ENCODE measurements around the gene GPR142.

Gene GPR142

DNA sequence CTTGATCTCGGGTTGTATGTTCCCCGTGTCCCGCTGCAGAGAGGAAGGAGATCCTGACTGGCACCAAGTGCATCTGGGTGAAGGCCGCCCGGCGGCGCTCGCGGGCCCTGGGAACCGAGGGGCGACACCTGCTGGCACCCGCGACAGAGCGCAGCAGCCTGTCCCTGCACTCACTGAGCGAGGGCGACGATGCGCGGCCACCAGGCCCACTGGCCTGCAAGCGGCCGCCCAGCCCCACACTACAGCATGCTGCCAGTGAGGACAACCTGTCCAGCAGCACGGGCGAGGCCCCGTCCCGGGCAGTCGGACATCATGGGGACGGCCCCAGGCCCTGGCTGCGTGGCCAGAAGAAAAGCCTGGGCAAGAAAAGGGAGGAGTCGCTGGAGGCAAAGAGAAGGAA is 13.2 kb upstream of the GPR142 start:
- no peaks in the 10 kb centered on the region for H3K36me3 ChIP-seq
- H3K27ac ChIP-seq, result no peak overlapping the region
- H3K27me3 ChIP-seq, result peaks cover 85% of the 10 kb centered on the region
- no peak overlapping the region for H3K4me2 ChIP-seq
- TF ChIP-seq Cebpa-rat (IDR thresholded peaks at IDR 0.05), result no peak
- no peaks in the 10 kb centered on the region for H3K4me1 ChIP-seq
- H3K4me3 ChIP-seq, result no peak overlapping the region
- H3K9me3 ChIP-seq, result no peaks in the 10 kb centered on the region
- peaks cover 11% of the 10 kb centered on the region; the same call in 1 of the 2 replicates for H4K20me1 ChIP-seq
- H3K9ac ChIP-seq, result no peak overlapping the region

DNA sequence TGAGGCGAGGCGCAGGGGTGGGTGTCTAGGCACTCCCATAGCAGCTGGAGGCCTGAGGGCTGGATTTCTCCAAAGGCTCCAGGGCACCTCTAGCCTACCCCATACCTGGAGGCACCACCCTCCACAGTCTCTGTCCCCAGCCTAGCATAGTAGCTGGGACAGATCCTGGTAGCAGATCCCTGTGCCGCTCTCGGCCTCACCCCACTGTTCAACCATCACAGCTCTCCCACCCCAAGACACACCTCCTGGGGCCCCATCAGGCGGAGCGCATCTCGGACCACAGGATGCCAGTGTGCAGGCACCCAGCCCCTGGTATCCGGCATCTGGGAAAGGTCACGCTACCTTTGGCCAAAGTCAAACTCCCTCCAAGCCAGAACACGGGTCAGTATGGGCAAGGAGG is 12.7 kb upstream of the GPR142 start:
- Histone ChIP-seq H4K20me1 (peaks cover 11% of the 10 kb centered on the region; the same call in 1 of the 2 replicates), H3K4me1 (no peaks in the 10 kb centered on the region), H3K9ac (no peak overlapping the region), H3K27me3 (peaks cover 85% of the 10 kb centered on the region), H3K4me3 (no peak overlapping the region), H3K27ac (no peak overlapping the region), H3K9me3 (no peaks in the 10 kb centered on the region), H3K36me3 (no peaks in the 10 kb centered on the region), H3K4me2 (no peak overlapping the region)
- no peak for TF ChIP-seq Cebpa-rat (IDR thresholded peaks at IDR 0.05)

DNA sequence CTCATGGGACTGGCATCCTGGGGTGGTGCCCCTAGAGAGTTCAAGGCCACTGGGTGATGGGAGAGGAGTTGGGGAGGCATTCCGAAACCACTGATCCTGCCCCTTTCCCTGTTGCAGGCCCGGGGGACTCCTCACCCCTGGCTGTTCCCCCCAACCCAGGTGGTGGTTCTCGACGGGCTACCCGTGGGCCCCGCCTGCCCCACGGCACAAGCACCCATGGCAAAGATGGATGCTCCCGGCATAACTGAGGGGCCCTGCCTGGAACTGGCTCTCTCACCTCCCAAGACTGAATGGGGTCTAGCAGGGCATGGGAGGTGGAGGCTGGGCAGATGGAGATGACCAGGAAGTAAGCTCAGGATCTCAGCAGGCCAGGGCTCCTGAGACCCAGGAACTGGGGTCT is 12.2 kb upstream of the GPR142 start:
- H4K20me1 ChIP-seq, result peaks cover 11% of the 10 kb centered on the region; the same call in 1 of the 2 replicates
- no peaks in the 10 kb centered on the region for H3K9me3 ChIP-seq
- no peak overlapping the region for H3K4me3 ChIP-seq
- no peak overlapping the region for H3K4me2 ChIP-seq
- TF ChIP-seq Cebpa-rat (IDR thresholded peaks at IDR 0.05), result no peak
- no peak overlapping the region for H3K27ac ChIP-seq
- peaks cover 84% of the 10 kb centered on the region for H3K27me3 ChIP-seq
- H3K9ac ChIP-seq, result no peak overlapping the region
- no peaks in the 10 kb centered on the region for H3K36me3 ChIP-seq
- no peaks in the 10 kb centered on the region for H3K4me1 ChIP-seq

DNA sequence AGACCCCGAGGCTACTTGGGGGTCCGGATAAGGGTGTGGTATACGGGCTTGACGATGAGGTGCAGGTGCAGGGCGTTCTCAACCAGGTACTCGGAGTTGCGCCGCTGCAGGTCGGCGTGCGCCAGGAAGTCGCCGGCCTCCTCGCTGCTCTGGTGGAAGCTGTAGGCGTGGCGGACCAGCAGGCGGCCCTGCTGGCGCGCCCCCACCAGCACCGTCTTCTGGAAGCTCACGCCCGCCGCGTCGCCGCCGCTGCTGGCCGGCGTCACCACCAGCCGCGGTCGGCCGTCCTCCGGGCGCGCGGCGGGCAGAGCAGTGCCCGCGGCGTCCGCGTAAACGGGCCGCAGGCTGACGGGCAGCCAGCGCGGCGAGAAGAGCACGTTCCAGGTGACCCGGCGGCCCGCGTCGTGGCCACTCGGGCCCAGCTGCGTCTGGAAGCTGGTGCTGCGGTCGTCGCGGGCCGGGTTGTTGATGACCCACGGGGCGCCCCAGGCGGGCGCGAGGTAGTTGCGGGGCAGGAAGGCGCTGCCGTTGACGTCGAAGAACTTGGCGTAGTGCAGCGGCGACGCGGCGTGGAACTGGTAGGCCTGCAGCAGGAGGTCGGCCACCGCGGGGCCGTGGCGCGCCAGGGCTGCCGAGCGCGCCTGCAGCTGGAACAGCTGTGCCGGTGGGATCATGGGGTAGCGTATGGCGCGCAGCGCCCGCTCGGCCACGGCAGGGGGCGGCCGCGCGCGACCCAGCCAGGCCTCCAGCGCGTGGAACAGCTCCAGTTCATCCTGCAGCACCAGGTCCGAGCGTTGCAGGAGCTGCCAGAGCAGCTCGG is 10.4 kb upstream of the GPR142 start:
- Histone ChIP-seq H3K4me2 (no peak overlapping the region), H3K4me1 (peaks cover 5% of the 10 kb centered on the region), H3K27me3 (peaks cover 66% of the 10 kb centered on the region), H3K27ac (no peak overlapping the region), H3K9ac (no peak overlapping the region), H3K9me3 (no peaks in the 10 kb centered on the region), H4K20me1 (peaks cover 5% of the 10 kb centered on the region; the same call in 1 of the 2 replicates), H3K4me3 (no peak overlapping the region), H3K36me3 (no peaks in the 10 kb centered on the region)
- no peak for TF ChIP-seq Cebpa-rat (IDR thresholded peaks at IDR 0.05)

DNA sequence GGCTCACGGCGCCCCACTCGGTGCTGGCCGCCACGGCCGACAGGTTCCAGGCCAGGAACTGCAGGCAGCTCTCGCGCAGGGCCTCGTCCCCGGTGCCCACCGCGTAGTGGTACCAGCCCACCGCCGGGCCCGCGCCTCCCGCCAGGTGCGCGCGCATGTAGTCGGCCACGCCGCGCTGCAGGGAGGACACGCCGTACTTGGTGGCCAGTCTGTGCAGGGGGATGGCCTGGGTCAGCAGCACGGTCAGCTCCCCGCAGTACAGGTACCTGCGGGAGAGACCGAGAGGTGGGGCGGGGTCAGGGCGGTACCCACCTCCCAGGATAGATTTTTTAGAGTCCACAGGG is 9.9 kb upstream of the GPR142 start:
- Histone ChIP-seq H4K20me1 (no peaks in the 10 kb centered on the region; the same call in 1 of the 2 replicates), H3K9ac (no peak overlapping the region), H3K27ac (no peak overlapping the region), H3K4me1 (peaks cover 10% of the 10 kb centered on the region), H3K4me2 (no peak overlapping the region), H3K4me3 (no peak overlapping the region), H3K27me3 (peaks cover 60% of the 10 kb centered on the region), H3K9me3 (no peaks in the 10 kb centered on the region), H3K36me3 (no peaks in the 10 kb centered on the region)
- TF ChIP-seq Cebpa-rat (IDR thresholded peaks at IDR 0.05), result no peak

DNA sequence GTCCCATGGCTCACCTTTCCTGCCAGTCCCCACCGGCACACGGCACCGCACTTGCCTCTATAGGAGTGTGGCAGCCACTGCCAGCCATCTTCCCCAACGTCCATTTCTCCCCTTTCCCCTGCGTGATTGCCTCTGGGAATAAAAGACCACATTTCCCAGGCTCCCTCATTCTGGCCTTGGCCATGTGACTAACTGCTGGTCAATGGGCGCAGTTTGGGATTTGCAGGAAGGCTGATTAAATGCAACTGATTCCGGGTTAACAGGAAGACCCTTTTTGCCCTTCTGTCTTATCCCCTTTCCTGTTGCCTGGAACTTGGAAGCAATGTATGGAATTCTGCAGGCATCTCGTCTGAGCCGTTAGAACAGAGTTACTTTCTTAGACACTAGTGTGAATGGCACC is 8.6 kb upstream of the GPR142 start:
- H3K27me3 ChIP-seq, result peaks cover 48% of the 10 kb centered on the region
- H3K4me1 ChIP-seq, result peaks cover 20% of the 10 kb centered on the region
- no peak overlapping the region for H3K9ac ChIP-seq
- no peaks in the 10 kb centered on the region; the same call in 1 of the 2 replicates for H4K20me1 ChIP-seq
- H3K36me3 ChIP-seq, result no peaks in the 10 kb centered on the region
- H3K9me3 ChIP-seq, result no peaks in the 10 kb centered on the region
- H3K4me3 ChIP-seq, result no peak overlapping the region
- no peak overlapping the region for H3K4me2 ChIP-seq
- no peak for TF ChIP-seq Cebpa-rat (IDR thresholded peaks at IDR 0.05)
- H3K27ac ChIP-seq, result no peak overlapping the region

- H3K4me1 ChIP-seq, result peaks cover 20% of the 10 kb centered on the region
- TF ChIP-seq Cebpa-rat (IDR thresholded peaks at IDR 0.05), result no peak
- no peak overlapping the region for H3K27ac ChIP-seq
- H3K9me3 ChIP-seq, result no peaks in the 10 kb centered on the region
- H4K20me1 ChIP-seq, result no peaks in the 10 kb centered on the region
- peaks cover 36% of the 10 kb centered on the region for H3K27me3 ChIP-seq
- H3K36me3 ChIP-seq, result no peaks in the 10 kb centered on the region
- no peak overlapping the region for H3K4me3 ChIP-seq
- no peak overlapping the region for H3K9ac ChIP-seq
- no peak overlapping the region for H3K4me2 ChIP-seq
Measured at GRCh38 chr17:74359916-74360315, 7.4 kb upstream of the GPR142 start.

- no peak overlapping the region for H3K9ac ChIP-seq
- no peak for TF ChIP-seq Cebpa-rat (IDR thresholded peaks at IDR 0.05)
Measured at GRCh38 chr17:74360899-74361229, 6.4 kb upstream of the GPR142 start.

DNA sequence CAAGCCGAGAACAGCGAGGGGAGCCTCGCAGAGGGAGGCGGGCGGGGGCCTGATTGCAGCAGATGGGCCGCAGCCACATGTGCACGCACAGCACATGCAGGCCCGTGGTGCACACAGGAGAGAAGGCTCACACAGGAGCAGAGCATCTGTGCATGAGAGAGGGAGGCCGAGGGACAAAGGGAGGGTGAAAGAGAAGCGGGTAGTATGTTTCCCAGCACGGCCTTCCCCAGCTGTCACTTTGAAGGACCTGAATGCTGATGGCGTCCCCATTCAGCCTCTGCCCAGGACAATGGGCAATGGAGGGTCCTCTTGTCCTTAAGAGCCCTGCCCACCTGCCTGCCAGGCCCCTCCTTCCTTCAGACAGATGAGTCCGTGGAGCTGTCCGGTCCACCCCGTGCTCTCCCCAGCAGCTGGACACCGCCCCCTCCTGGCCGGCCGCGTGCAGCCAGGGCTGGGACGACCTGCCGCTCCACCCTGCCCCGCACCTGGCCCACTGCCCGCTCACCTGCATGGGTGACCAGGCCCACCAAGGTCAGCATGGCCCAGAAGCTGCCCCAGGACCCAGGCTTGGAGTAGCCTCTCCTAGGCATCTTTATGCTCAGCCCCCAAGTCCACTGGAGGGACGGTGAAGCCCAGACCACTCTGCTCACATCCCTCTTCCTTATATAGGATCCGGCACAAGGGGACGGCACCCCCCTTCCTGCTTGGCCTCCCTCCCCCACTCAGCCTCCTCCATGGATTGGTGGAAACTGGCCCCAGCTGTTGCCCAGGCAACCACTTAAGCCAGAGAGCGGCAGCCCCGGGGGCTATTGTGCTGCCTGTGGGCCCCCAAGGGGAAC is 5.9 kb upstream of the GPR142 start, which contains the start of gene BTBD17:
Gene BTBD17 (minus strand): TSS at position 639 of the 839 bp plus-strand sequence. CDS start 49 bp downstream, at position 590.
- Histone ChIP-seq H3K4me1 (peaks cover 20% of the 10 kb centered on the region), H3K27me3 (peaks cover 20% of the 10 kb centered on the region), H3K36me3 (no peaks in the 10 kb centered on the region)

More at GRCh38 chr17:74360899-74361229, 6.4 kb upstream of the GPR142 start:
- H4K20me1 ChIP-seq, result no peaks in the 10 kb centered on the region
- H3K4me1 ChIP-seq, result peaks cover 20% of the 10 kb centered on the region
- no peak overlapping the region for H3K27ac ChIP-seq
- H3K4me3 ChIP-seq, result no peak overlapping the region
- H3K4me2 ChIP-seq, result no peak overlapping the region
- H3K27me3 ChIP-seq, result peaks cover 26% of the 10 kb centered on the region
- no peaks in the 10 kb centered on the region for H3K36me3 ChIP-seq
- H3K9me3 ChIP-seq, result no peaks in the 10 kb centered on the region

GRCh38 chr17:74362069-74362405 is 5.3 kb upstream of the GPR142 start:
- peaks cover 14% of the 10 kb centered on the region for H3K27me3 ChIP-seq
- no peak for TF ChIP-seq Cebpa-rat (IDR thresholded peaks at IDR 0.05)
- no peak overlapping the region for H3K9ac ChIP-seq
- peaks cover 20% of the 10 kb centered on the region for H3K4me1 ChIP-seq
- peak overlapping the region; percentile 45; the same call in 1 of the 2 replicates for H3K4me2 ChIP-seq
- no peak overlapping the region for H3K4me3 ChIP-seq
- no peak overlapping the region for H3K27ac ChIP-seq
- H4K20me1 ChIP-seq, result no peaks in the 10 kb centered on the region
- no peaks in the 10 kb centered on the region for H3K36me3 ChIP-seq
- no peaks in the 10 kb centered on the region for H3K9me3 ChIP-seq

More for the DNA sequence above, 5.9 kb upstream of the GPR142 start, which contains the start of gene BTBD17:
- Histone ChIP-seq H3K9me3 (no peaks in the 10 kb centered on the region), H3K4me2 (peak within 1 kb of the TSS; percentile 45; the same call in 1 of the 2 replicates), H3K4me3 (no peak within 1 kb of the TSS), H4K20me1 (no peaks in the 10 kb centered on the region), H3K9ac (no peak within 1 kb of the TSS), H3K27ac (no peak within 1 kb of the TSS)
- no peak for TF ChIP-seq Cebpa-rat (IDR thresholded peaks at IDR 0.05)
